AG09309 (cell line): ENCODE data around the gene HIVEP3.

Experiments used
- DNase-seq: peaks from one replicate; pipeline ENCODE4 v3.0.0-alpha.2; 2010; ENCODE audit warnings: low read depth
- H3K4me3 ChIP-seq: 2 replicates; pipeline ENCODE4 v1.5.1; 2011; ENCODE audit warnings: mild to moderate bottlenecking, low read depth, low read length, moderate library complexity; ENCODE audit not compliant: control insufficient read depth
- TF ChIP-seq, protein P1 (sequence below): IDR thresholded peaks from 2 replicates; pipeline ENCODE4 v1.5.1; 2011; ENCODE audit warnings: mild to moderate bottlenecking, low read depth, low read length, inconsistent platforms; ENCODE audit not compliant: insufficient read depth, control insufficient read depth; ENCODE audit errors: missing control alignments

The HIVEP3 gene

DNA sequence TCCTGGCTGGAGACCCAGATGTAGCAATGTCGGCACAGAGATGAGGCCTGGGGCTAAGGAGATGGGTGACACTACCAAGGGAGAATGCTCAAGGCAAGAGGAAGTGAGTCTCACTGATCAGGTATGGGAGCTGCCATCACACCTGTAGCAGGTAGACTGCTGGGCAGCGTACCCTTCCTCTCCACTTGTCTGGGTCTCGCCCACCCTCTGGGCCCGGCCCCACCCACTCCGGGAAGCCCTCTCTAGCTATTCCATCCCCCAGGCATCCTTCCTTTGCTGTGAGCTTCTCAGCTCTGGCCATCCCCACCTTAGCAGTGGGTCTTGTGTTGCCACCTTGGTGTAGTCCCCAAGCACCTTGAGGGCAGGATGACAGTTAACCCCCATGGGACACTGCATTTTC lies 346.5 kb downstream of the HIVEP3 start:
- no peak for DNase-seq
- no peak overlapping the region for H3K4me3 ChIP-seq
- TF ChIP-seq, protein P1, sequence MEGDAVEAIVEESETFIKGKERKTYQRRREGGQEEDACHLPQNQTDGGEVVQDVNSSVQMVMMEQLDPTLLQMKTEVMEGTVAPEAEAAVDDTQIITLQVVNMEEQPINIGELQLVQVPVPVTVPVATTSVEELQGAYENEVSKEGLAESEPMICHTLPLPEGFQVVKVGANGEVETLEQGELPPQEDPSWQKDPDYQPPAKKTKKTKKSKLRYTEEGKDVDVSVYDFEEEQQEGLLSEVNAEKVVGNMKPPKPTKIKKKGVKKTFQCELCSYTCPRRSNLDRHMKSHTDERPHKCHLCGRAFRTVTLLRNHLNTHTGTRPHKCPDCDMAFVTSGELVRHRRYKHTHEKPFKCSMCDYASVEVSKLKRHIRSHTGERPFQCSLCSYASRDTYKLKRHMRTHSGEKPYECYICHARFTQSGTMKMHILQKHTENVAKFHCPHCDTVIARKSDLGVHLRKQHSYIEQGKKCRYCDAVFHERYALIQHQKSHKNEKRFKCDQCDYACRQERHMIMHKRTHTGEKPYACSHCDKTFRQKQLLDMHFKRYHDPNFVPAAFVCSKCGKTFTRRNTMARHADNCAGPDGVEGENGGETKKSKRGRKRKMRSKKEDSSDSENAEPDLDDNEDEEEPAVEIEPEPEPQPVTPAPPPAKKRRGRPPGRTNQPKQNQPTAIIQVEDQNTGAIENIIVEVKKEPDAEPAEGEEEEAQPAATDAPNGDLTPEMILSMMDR, result no peak

DNA sequence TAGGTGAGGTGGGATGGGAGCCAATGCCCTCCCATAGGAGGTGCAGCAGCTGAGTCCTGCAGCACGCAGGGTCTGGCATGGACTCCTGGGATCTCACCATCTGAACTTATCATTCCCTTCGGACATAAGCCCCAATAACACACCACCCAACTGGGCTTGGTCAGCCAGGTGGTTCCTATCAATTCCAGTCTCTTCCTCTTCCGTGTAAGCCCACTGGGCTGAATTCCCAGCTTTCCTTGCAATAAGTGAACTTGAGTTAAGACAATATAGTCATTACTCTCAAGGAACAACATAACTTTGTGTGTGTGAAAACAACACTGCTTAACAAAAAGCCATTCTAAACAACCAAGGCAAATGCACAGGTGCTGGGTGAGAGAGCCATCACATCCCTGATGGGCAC lies 347.7 kb downstream of the HIVEP3 start:
- DNase-seq, result no peak
- TF ChIP-seq, protein P1, result no peak
- no peak overlapping the region for H3K4me3 ChIP-seq

DNA sequence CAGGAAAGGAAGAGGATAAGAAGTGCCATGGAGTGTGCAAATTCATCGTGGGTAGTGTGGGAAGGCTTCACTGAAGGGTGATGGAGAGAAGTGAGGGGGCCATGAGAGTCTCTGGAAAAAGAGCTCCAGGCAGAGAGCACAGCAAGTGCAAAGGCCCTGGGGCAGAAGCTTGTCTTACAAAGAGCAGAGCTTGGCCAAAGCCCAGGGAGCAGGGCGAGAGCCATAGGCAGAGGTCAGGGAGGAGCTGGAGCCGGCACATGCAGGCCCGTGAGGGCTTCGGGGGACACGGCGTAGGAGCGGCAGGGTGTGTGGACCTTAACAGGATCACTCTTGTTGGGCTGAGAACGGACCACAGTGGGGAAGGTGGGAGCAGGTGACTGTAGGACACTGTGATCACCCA lies 350.5 kb downstream of the HIVEP3 start:
- DNase-seq, result no peak
- TF ChIP-seq, protein P1, result no peak
- no peak overlapping the region for H3K4me3 ChIP-seq

DNA sequence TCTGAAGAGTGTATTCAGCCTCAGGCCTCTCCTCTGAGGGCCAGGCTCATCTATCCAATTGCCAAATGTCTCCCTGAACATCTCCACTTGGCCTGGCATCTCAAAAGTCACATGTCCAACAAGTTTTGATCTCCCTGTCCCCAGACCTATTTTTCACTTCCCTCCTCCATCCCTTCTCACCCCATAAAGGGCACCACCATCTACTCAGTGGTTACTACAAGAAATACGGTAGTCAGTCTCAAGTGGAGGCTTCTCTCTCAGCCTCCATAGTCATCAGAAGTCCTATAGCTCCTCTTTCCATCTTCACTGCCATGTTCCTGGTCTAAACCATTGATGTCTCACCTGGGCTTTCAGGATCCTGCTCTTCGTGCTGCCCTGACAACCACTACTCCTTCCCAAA lies 351.8 kb downstream of the HIVEP3 start:
- DNase-seq, result no peak
- TF ChIP-seq, protein P1, result no peak
- no peak overlapping the region for H3K4me3 ChIP-seq

DNA sequence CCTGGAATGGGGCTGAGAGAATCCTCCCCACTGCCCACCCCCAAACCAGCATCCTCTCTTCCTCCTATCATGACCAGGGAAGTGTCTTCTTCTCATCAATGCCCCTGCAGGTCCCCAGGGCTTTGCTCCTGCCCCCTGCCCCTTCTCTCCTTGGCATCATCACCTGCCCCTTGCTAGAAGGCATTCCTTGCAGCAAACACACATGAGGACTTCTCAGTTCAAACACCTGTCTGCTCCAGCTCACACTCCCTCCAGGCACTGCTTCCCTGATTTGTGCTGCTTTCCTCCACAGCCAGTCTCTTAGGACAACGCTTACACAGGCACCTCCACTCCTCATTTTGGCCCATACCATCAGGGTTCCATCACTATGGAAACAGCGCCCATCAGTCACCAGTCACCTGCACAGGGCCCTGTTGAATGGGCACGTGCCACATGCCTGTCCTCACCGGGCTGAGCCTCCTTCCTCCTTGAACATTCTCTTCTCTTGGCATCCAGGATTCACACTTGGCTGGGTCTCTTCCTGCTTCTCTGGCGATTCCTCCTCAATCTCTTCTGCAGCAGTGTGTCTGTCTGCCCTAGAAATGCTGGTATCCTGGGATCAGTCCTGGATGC lies 352.3 kb downstream of the HIVEP3 start:
- no peak overlapping the region for H3K4me3 ChIP-seq
- TF ChIP-seq, protein P1, result no peak
- no peak for DNase-seq

DNA sequence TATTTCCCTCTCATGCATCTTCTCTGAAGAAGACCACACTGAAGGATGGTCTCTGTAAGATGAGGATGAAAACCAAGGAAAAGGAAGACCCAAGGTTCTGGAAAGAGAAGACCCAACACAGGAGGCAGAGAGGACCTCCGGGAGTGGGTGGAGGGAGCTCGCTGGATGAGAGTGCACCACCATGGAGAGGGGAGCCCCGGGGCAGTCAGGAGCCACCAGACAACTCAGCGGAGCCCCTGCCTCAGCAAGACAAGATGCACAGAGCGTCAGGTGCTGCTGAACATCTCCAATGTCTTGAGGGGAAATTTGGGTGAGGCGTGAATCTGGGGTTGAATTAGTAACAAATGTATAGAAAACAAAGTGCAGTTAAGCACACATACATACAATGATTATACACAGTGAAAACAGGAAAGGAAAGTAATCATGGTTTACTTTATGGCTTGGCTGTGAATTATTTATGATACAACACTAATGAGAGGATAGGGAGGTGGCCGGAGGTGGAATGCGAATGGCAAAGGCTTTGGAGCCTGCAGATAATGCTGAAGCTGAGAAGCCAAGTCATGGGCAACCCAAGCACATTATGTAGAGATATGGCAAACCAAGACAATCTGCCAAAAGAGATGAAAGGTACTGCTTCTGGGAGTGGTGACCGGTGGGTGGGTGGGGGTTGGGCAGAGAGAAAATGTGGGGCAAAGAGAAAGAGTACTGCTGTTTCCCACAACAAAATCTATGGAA lies 353.8 kb downstream of the HIVEP3 start:
- H3K4me3 ChIP-seq, result no peak overlapping the region
- DNase-seq, result no peak
- TF ChIP-seq, protein P1, result no peak
